ENCODE measurements around the gene OLFM3. TPM values are rescaled to one million over a fixed set of nuclear protein-coding genes. Genes with fewer than 3 reads are reported as not detected.

Gene OLFM3
- total RNA-seq, 1 experiment from 2014 or later = 0.26 TPM

GRCh38 chr1:101995984-101996745 is 561 bp downstream of the OLFM3 start:
- H2AFZ ChIP-seq (ENCODE audit: low read length) = peak overlapping the region; percentile 34
- no peak overlapping the region for H3K14ac ChIP-seq (ENCODE audit: insufficient read depth, low read length)
- H2BK20ac ChIP-seq (ENCODE audit: low read depth, low read length, poor library complexity, severe bottlenecking) = no peak overlapping the region
- no peak overlapping the region for H3K4ac ChIP-seq (ENCODE audit: low read depth, low read length)
- no peaks in the 10 kb centered on the region for H3K79me1 ChIP-seq (ENCODE audit: insufficient read depth, low read depth, low read length, poor library complexity, severe bottlenecking)
- H3K27ac ChIP-seq (ENCODE audit: insufficient read length, low read depth, low read length) = no peak overlapping the region
- H2BK15ac ChIP-seq (ENCODE audit: low read depth, low read length) = no peak overlapping the region
- no peaks in the 10 kb centered on the region for H3K4me1 ChIP-seq (ENCODE audit: insufficient read depth, low read length)
- no peak overlapping the region for H4K8ac ChIP-seq (replicated peaks; ENCODE audit: insufficient read length, low read depth, low read length)
- H3K18ac ChIP-seq (ENCODE audit: insufficient read length, low read depth, low read length) = no peak overlapping the region
- H4K5ac ChIP-seq (ENCODE audit: insufficient read length, low read depth, low read length) = no peak overlapping the region
- no peak overlapping the region for H3T11ph ChIP-seq (ENCODE audit: low read length)
- H3K4me1 Mint-ChIP-seq = peaks cover 11 to 13% of the 10 kb centered on the region in 2 experiments
- H2AK5ac ChIP-seq (ENCODE audit: insufficient read length, low read length) = no peak overlapping the region
- TF ChIP-seq, protein P1, sequence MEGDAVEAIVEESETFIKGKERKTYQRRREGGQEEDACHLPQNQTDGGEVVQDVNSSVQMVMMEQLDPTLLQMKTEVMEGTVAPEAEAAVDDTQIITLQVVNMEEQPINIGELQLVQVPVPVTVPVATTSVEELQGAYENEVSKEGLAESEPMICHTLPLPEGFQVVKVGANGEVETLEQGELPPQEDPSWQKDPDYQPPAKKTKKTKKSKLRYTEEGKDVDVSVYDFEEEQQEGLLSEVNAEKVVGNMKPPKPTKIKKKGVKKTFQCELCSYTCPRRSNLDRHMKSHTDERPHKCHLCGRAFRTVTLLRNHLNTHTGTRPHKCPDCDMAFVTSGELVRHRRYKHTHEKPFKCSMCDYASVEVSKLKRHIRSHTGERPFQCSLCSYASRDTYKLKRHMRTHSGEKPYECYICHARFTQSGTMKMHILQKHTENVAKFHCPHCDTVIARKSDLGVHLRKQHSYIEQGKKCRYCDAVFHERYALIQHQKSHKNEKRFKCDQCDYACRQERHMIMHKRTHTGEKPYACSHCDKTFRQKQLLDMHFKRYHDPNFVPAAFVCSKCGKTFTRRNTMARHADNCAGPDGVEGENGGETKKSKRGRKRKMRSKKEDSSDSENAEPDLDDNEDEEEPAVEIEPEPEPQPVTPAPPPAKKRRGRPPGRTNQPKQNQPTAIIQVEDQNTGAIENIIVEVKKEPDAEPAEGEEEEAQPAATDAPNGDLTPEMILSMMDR (conservative IDR thresholded peaks at IDR 0.05) = no peak
- H3K27me3 Mint-ChIP-seq (ENCODE audit: low read depth) = peaks cover 14% of the 10 kb centered on the region
- WGBS (ENCODE audit: extremely low coverage, insufficient read length, low lambda C conversion rate) = no CpG with 5 or more reads among the region's 20 CpGs
- H3K9me3 Mint-ChIP-seq = no peaks in the 10 kb centered on the region
- peaks cover 9% of the 10 kb centered on the region for H3K23me2 ChIP-seq (ENCODE audit: insufficient read length, low read depth, low read length, poor library complexity, severe bottlenecking)
- H3K27ac Mint-ChIP-seq = peak overlapping the region in 1 of 3 experiments; percentile 46; a peak in 2 of 7 replicates
- DNase-seq = no peak
- peak overlapping the region; percentile 91 for H3K4me2 ChIP-seq (ENCODE audit: insufficient read depth, insufficient read length, low read length)
- H3K79me2 ChIP-seq (ENCODE audit: insufficient read depth, low read length) = no peaks in the 10 kb centered on the region
- H3K27me3 ChIP-seq (ENCODE audit: insufficient read depth, low read length) = no peaks in the 10 kb centered on the region
- H2BK12ac ChIP-seq (ENCODE audit: insufficient read length, low read depth, low read length) = no peak overlapping the region
- H3K56ac ChIP-seq (ENCODE audit: insufficient read length, low read depth, low read length) = no peak overlapping the region
- no peak overlapping the region for H3K9ac ChIP-seq (ENCODE audit: extremely low read depth, insufficient read length, low read length)
- no peak overlapping the region for H3K23ac ChIP-seq (ENCODE audit: insufficient read length, low read depth, low read length)
- H3K36me3 Mint-ChIP-seq (ENCODE audit: insufficient read depth in 1 of 3, low read depth in 3 of 3) = no peaks in the 10 kb centered on the region
- H3K9me3 ChIP-seq (ENCODE audit: control insufficient read depth, low read depth, low read length) = no peaks in the 10 kb centered on the region
- H4K20me1 ChIP-seq (ENCODE audit: control insufficient read depth, insufficient read depth, insufficient read length) = no peaks in the 10 kb centered on the region
- peak overlapping the region; percentile 76 to 88 for H3K4me3 Mint-ChIP-seq
- no peak overlapping the region for H4K91ac ChIP-seq (ENCODE audit: insufficient read length, low read depth, low read length)
- no peak overlapping the region for H2BK120ac ChIP-seq (ENCODE audit: low read depth, low read length, poor library complexity, severe bottlenecking)
- no peak overlapping the region for H2BK5ac ChIP-seq (ENCODE audit: insufficient read length, low read length)
